GM04504 (cell line): ENCODE measurements around the gene TMED8.

ENCODE experiments used
- DNase-seq: peaks from one replicate; pipeline ENCODE4 v3.0.0-alpha.2; 2012; ENCODE audit warnings: low read depth

TMED8 gene

GRCh38 chr14:77296155-77296554 is 80.7 kb downstream of the TMED8 start:
- DNase-seq: no peak

GRCh38 chr14:77290705-77291104 is 86.2 kb downstream of the TMED8 start:
- no peak for DNase-seq

GRCh38 chr14:77286576-77286975 is 90.3 kb downstream of the TMED8 start:
- DNase-seq: no peak
